K562 (cell line): ENCODE results near the gene ZNF512B. TPM values are rescaled to one million over a fixed set of nuclear protein-coding genes. Genes with fewer than 3 reads are reported as not detected.

Source experiments
- NR2F6 ChIP-seq: fragments of 450-650 bp; formaldehyde crosslinking; IDR thresholded peaks from 2 replicates; pipeline ENCODE4 v1.4.0; 2020; ENCODE audit warnings: mild to moderate bottlenecking
- NRF1 ChIP-seq, 2 experiments: fragments of 450-650 bp; IDR thresholded peaks in 1 of 2; conservative IDR thresholded peaks in 1 of 2; 2 replicates each; pipeline ENCODE4 v1.6.1; 2014; ENCODE audit warnings: mild to moderate bottlenecking in 2 of 2
- ZBTB40 ChIP-seq, 2 experiments: fragments of 450-650 bp in 1 of 2; sonication (generic) in 1 of 2; formaldehyde crosslinking in 1 of 2; IDR thresholded peaks; 2 replicates each; pipeline versions ENCODE4 v1.7.1 to v1.9.0; 2016 to 2022; ENCODE audit warnings: inconsistent platforms in 1 of 2, mild to moderate bottlenecking in 1 of 2, missing genetic modification reagents in 1 of 2
- ZBTB9 ChIP-seq: fragments of 450-650 bp; formaldehyde crosslinking; IDR thresholded peaks from 2 replicates; pipeline ENCODE4 v1.4.0; 2020; ENCODE audit warnings: mild to moderate bottlenecking, moderate library complexity
- ZFP30 ChIP-seq: fragments of 250-450 bp; sonication (Bioruptor Pico); IDR thresholded peaks from 2 replicates; pipeline ENCODE4 v1.8.0; 2022; ENCODE audit warnings: moderate library complexity, mild to moderate bottlenecking, inconsistent platforms, borderline replicate concordance
- polyA plus RNA-seq, 8 experiments: library from polyadenylated mRNA; depleted of rRNA in 4 of 8; stranded (reverse) in 5 of 8; unstranded in 3 of 8; fragments of >200 nt; fragmentation: Nextera tagmentation in 2 of 8; fragmentation: Illumina TruSeq in 1 of 8; extraction: Ambion mirVana in 2 of 8; extraction: Trizol in 1 of 8; gene quantifications; 2 replicates each; pipeline versions ENCODE4 v1.2.1 to v1.2.3, GENCODE V29; 2011 to 2014; ENCODE audit warnings: inconsistent platforms in 1 of 8, missing spikeins in 1 of 8
- total RNA-seq, 7 experiments: library from RNA; depleted of rRNA in 6 of 7; stranded (reverse); fragments of >200 nt in 6 of 7; fragmentation: Illumina TruSeq in 2 of 7; extraction: Trizol in 2 of 7; gene quantifications; 2 replicates each; pipeline versions ENCODE4 v1.2.1 to v1.2.3, GENCODE V29; 2011 to 2021; ENCODE audit warnings: low replicate concordance in 1 of 7
- TF ChIP-seq, protein P1 (sequence below), 3 experiments: fragments of 200-800 bp in 1 of 3; fragments of 250-450 bp in 1 of 3; fragments of 450-650 bp in 1 of 3; sonication (Bioruptor Pico) in 1 of 3; sonication (Bioruptor generic) in 1 of 3; formaldehyde crosslinking in 1 of 3; IDR thresholded peaks; 2 replicates each; pipeline versions ENCODE4 v1.6.1 to v1.8.0; 2016 to 2022; ENCODE audit warnings: mild to moderate bottlenecking in 2 of 3, missing genetic modification characterization in 2 of 3, missing compliant biosample characterization in 1 of 3, moderate library complexity in 1 of 3
- TF ChIP-seq, protein P2 (sequence below): sonication (generic); formaldehyde crosslinking; IDR thresholded peaks from 2 replicates; pipeline ENCODE4 v1.5.0; 2020; ENCODE audit warnings: missing genetic modification reagents
- TF ChIP-seq, protein P3 (sequence below): IDR thresholded peaks from 2 replicates; pipeline ENCODE4 v1.6.1; 2014; ENCODE audit warnings: antibody characterized with exemption

Gene ZNF512B
- total and polyA plus RNA-seq, 9 of the 15 experiments (the other 6 are each of a cell fraction or from before 2014, with no cell fraction given), result 0.01 to 27.8 (median 8.2) TPM

- TF ChIP-seq ZFP30 (CRISPR knock-in tag) (no peak), ZBTB9 (CRISPR knock-in tag) (no peak), NR2F6 (CRISPR knock-in tag) (no peak), NRF1 (conservative IDR thresholded peaks at IDR 0.05 in 1 of 2, IDR thresholded peaks at IDR 0.05 in 1 of 2) (no peak), ZBTB40 (IDR thresholded peaks at IDR 0.05) (peak; percentile 79), ZBTB40 (CRISPR knock-in tag; IDR thresholded peaks at IDR 0.05) (no peak)
- TF ChIP-seq, protein P1, sequence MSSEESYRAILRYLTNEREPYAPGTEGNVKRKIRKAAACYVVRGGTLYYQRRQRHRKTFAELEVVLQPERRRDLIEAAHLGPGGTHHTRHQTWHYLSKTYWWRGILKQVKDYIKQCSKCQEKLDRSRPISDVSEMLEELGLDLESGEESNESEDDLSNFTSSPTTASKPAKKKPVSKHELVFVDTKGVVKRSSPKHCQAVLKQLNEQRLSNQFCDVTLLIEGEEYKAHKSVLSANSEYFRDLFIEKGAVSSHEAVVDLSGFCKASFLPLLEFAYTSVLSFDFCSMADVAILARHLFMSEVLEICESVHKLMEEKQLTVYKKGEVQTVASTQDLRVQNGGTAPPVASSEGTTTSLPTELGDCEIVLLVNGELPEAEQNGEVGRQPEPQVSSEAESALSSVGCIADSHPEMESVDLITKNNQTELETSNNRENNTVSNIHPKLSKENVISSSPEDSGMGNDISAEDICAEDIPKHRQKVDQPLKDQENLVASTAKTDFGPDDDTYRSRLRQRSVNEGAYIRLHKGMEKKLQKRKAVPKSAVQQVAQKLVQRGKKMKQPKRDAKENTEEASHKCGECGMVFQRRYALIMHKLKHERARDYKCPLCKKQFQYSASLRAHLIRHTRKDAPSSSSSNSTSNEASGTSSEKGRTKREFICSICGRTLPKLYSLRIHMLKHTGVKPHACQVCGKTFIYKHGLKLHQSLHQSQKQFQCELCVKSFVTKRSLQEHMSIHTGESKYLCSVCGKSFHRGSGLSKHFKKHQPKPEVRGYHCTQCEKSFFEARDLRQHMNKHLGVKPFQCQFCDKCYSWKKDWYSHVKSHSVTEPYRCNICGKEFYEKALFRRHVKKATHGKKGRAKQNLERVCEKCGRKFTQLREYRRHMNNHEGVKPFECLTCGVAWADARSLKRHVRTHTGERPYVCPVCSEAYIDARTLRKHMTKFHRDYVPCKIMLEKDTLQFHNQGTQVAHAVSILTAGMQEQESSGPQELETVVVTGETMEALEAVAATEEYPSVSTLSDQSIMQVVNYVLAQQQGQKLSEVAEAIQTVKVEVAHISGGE (CRISPR knock-in tag; IDR thresholded peaks at IDR 0.05), result peak in 2 of 3 experiments; percentile 62 to 87; a peak in 3 of 6 replicates
- TF ChIP-seq, protein P2, sequence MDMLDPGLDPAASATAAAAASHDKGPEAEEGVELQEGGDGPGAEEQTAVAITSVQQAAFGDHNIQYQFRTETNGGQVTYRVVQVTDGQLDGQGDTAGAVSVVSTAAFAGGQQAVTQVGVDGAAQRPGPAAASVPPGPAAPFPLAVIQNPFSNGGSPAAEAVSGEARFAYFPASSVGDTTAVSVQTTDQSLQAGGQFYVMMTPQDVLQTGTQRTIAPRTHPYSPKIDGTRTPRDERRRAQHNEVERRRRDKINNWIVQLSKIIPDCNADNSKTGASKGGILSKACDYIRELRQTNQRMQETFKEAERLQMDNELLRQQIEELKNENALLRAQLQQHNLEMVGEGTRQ, result no peak
- TF ChIP-seq, protein P3, sequence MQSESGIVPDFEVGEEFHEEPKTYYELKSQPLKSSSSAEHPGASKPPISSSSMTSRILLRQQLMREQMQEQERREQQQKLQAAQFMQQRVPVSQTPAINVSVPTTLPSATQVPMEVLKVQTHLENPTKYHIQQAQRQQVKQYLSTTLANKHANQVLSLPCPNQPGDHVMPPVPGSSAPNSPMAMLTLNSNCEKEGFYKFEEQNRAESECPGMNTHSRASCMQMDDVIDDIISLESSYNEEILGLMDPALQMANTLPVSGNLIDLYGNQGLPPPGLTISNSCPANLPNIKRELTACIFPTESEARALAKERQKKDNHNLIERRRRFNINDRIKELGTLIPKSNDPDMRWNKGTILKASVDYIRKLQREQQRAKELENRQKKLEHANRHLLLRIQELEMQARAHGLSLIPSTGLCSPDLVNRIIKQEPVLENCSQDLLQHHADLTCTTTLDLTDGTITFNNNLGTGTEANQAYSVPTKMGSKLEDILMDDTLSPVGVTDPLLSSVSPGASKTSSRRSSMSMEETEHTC, result no peak
These were observed 28.2 kb downstream of the ZNF512B start (continued) for GRCh38 chr20:63941282-63942081.
